GM12874 (cell line): ENCODE measurements around the gene LMNA.

Experiments
- CTCF ChIP-seq: IDR thresholded peaks from 2 replicates; pipeline ENCODE4 v1.5.1; 2011; ENCODE audit warnings: low read depth, mild to moderate bottlenecking, control low read depth, low read length, moderate library complexity; ENCODE audit not compliant: insufficient read depth

Gene LMNA

GRCh38 chr1:156138458-156138867, 24.0 kb downstream of the LMNA start:
- TF ChIP-seq CTCF, result no peak

- peak; percentile 80 for TF ChIP-seq CTCF
Observed at GRCh38 chr1:156140879-156141707, 26.6 kb downstream of the LMNA start.

- no peak for TF ChIP-seq CTCF
Observed at GRCh38 chr1:156143765-156144489, 29.4 kb downstream of the LMNA start.

GRCh38 chr1:156144742-156145141, 30.2 kb downstream of the LMNA start:
- TF ChIP-seq CTCF, result no peak

GRCh38 chr1:156145650-156146019, 31.1 kb downstream of the LMNA start:
- no peak for TF ChIP-seq CTCF

- peak; percentile 65 for TF ChIP-seq CTCF
Observed at GRCh38 chr1:156146020-156146768, 31.7 kb downstream of the LMNA start.
